Duodenal mucosa (tissue), 2 donors: ENCODE data around the gene TTLL8.
"Not testable (repeated sequence)": the region's sequence is repeated elsewhere in the genome, so short reads cannot be mapped to it uniquely, and the experiment has no call there.

Source experiments
- H3K27ac ChIP-seq: one replicate; pipeline ENCODE4 v1.7.0; 2013; ENCODE audit warnings: low read depth, low read length
- H3K27me3 ChIP-seq, 2 donors: one replicate each; pipeline ENCODE4 v1.7.0; 2013; ENCODE audit warnings: low read length in 2 of 2, control low read depth in 1 of 2; ENCODE audit not compliant: insufficient read depth in 2 of 2, control insufficient read depth in 1 of 2
- H3K36me3 ChIP-seq, 2 donors: one replicate each; pipeline ENCODE4 v1.7.0; 2013; ENCODE audit warnings: low read length in 2 of 2, control low read depth in 1 of 2; ENCODE audit not compliant: insufficient read depth in 2 of 2, control insufficient read depth in 1 of 2
- H3K4me1 ChIP-seq, 2 donors: one replicate each; pipeline ENCODE4 v1.7.0; 2013; ENCODE audit warnings: low read length in 2 of 2, control low read depth in 1 of 2; ENCODE audit not compliant: insufficient read depth in 2 of 2, control insufficient read depth in 1 of 2
- H3K4me3 ChIP-seq, 2 donors: one replicate each; pipeline ENCODE4 v1.7.0; 2013; ENCODE audit warnings: low read length in 2 of 2, low read depth in 1 of 2
- H3K9ac ChIP-seq, 2 donors: one replicate each; pipeline ENCODE4 v1.7.0; 2013; ENCODE audit warnings: low read length in 2 of 2, low read depth in 1 of 2
- H3K9me3 ChIP-seq, 2 donors: one replicate each; pipeline ENCODE4 v1.7.0; 2013; ENCODE audit warnings: low read length in 2 of 2, control low read depth in 1 of 2; ENCODE audit not compliant: control insufficient read depth in 1 of 2

Gene TTLL8

DNA sequence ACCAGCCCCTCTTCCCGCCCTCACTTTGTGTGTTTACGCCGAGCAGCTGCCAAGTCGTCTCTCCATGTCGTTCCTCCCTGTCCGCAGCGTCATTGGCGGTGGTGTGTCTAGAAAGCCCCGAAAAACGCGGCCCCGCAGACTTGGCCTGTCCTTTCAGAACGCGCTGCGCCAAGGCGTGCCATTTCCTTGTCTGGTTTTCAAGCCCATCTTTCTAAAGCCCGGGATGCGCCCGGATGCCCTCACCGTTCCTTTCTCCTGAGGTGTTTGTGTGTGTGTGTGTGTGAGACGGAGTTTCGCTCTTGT, 32.3 kb upstream of the TTLL8 start:
- no peak overlapping the region for H3K27ac ChIP-seq
- peaks cover 4 to 7% of the 10 kb centered on the region in 2 donors for H3K27me3 ChIP-seq
- H3K9me3 ChIP-seq = no peaks in the 10 kb centered on the region
- H3K36me3 ChIP-seq = no peaks in the 10 kb centered on the region
- H3K4me3 ChIP-seq = no peak overlapping the region
- H3K9ac ChIP-seq = no peak overlapping the region
- no peaks in the 10 kb centered on the region for H3K4me1 ChIP-seq

DNA sequence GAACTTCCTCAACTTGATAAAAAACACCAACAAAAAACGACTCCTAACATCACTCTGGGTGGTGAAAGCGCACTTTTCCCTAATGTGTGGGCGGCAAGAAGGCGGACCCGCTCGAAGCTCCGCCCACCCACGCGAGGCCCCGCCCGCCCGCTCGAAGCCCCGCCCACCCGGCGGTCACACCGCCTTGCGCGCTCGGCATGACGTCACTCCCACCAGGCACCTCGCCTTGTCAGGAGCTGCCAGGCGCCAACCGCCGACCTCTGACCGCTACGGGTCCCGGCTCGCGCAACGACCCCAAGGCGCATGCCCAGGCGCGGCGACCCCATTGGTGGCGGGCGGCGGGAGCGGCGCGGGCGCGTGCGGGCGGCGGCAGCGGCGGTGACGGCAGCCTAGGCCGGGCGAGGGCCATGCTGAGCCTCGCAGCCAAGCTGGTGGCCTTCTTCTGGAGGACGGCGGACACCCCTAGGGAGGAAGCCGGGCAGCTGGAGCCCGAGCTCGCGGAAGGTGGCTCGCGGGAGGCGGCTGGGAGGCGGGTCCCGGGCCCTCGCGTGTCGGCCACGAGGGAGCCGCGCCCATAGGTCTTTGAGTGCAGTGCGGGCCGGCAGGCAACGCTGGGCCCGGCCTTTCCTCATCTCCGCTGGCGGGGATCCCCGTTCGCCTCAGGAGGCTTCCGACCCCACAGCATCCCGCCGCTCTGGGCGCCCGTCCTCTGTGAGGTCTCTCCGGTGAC, 31.7 kb upstream of the TTLL8 start, which contains the start of gene MOV10L1:
TSS of gene MOV10L1 (plus strand) at position 325 of the 730 bp plus-strand sequence. CDS start at position 408, 83 bp downstream.
- no peak within 1 kb of the TSS for H3K9ac ChIP-seq
- no peaks in the 10 kb centered on the region for H3K36me3 ChIP-seq
- H3K4me1 ChIP-seq = no peaks in the 10 kb centered on the region
- no peak within 1 kb of the TSS for H3K4me3 ChIP-seq
- no peak within 1 kb of the TSS for H3K27ac ChIP-seq
- H3K27me3 ChIP-seq = peaks cover 4 to 9% of the 10 kb centered on the region in 2 donors
- H3K9me3 ChIP-seq = no peaks in the 10 kb centered on the region

DNA sequence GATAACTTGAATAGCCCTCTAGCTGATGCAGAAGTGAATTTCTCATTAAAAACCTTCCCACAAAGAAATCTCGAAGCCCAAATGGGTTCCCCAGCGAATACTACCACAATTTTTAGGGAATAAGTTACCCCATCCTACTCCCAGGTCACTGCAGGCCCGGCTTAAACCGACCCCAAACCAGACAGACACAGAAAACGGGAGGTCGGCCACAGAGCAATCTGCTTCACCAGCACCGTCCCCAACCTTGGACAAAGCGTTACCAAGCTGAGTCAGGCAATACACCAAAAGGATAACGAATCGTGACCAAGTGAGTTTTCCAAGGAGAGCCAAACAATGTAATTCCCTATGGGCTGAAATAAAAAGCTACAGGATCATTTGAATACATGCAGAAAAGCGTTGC, 31.1 kb upstream of the TTLL8 start:
- Histone ChIP-seq H3K27me3 (peaks cover 4 to 9% of the 10 kb centered on the region in 2 donors), H3K36me3 (no peaks in the 10 kb centered on the region), H3K4me3 (no peak overlapping the region), H3K9ac (no peak overlapping the region), H3K9me3 (no peaks in the 10 kb centered on the region), H3K27ac (no peak overlapping the region), H3K4me1 (no peaks in the 10 kb centered on the region)

DNA sequence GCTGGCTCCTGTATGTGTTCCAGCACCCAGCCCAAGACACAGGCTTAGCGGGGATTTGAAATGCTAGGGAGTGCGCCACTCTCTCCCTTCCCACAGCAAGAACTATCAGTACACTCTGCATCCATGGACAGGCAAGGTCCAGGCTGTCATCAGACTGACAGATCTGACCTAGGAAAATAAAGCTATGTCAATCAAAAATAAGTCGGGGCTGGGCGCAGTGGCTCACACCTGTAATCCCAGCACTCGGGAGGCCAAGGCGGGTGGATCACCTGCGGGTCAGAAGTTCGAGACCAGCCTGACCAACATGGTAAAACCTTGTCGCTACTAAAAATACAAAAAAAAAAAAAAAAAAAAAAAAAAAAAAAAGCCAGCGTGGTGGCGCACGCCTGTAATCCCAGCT, 30.0 kb upstream of the TTLL8 start:
- no peaks in the 10 kb centered on the region for H3K36me3 ChIP-seq
- no peak overlapping the region for H3K27ac ChIP-seq
- H3K4me1 ChIP-seq = peaks cover 0 to 3% of the 10 kb centered on the region in 2 donors
- peaks cover 3 to 9% of the 10 kb centered on the region in 2 donors for H3K27me3 ChIP-seq
- H3K9ac ChIP-seq = no peak overlapping the region
- no peak overlapping the region for H3K4me3 ChIP-seq
- H3K9me3 ChIP-seq = no peaks in the 10 kb centered on the region

DNA sequence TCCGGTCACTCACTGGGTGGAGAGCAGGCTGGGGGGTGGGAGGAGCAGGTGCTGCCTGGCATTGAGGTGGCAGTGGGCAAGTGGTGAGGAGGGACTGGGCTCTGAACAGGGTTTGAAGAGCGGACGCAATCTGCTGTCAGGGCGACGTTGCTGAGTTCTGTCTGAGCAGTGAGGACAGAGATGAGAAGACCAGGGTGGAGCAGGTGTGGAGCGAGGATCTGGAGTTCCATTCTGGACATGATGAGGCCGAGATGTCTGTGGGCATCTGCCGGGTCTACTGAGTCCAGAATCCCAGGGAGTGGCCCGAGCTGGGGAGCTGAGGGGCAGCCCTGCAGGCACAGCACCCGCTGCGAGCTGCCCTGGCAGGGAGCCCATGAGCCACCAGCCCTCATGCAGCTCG, 29.5 kb upstream of the TTLL8 start:
- no peak overlapping the region for H3K4me3 ChIP-seq
- H3K9ac ChIP-seq = no peak overlapping the region
- H3K4me1 ChIP-seq = peaks cover 0 to 5% of the 10 kb centered on the region in 2 donors
- no peak overlapping the region for H3K27ac ChIP-seq
- no peaks in the 10 kb centered on the region for H3K9me3 ChIP-seq
- no peaks in the 10 kb centered on the region for H3K36me3 ChIP-seq
- peaks cover 3 to 9% of the 10 kb centered on the region in 2 donors for H3K27me3 ChIP-seq

DNA sequence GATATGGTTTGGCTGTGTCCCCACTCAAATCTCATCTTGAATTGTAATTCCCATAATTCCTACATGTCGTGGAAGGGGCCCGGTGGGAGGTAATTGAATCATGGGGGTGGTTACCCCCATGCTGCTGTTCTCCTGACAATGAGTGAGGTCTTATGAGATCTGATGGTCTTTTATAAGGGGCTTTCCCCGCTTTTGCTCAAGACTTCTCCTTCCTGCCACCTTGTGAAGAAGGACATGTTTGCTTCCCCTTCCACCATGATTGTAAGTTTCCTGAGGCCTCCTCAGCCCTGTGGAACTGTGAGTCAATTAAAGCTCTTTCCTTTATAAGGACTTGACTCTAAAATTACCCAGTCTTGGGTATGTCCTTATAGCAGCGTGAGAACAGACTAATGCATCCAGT, 28.9 kb upstream of the TTLL8 start:
- not testable (repeated sequence) for H3K27ac ChIP-seq, H3K27me3 ChIP-seq, H3K9me3 ChIP-seq, H3K36me3 ChIP-seq, H3K4me3 ChIP-seq, H3K9ac ChIP-seq, H3K4me1 ChIP-seq

DNA sequence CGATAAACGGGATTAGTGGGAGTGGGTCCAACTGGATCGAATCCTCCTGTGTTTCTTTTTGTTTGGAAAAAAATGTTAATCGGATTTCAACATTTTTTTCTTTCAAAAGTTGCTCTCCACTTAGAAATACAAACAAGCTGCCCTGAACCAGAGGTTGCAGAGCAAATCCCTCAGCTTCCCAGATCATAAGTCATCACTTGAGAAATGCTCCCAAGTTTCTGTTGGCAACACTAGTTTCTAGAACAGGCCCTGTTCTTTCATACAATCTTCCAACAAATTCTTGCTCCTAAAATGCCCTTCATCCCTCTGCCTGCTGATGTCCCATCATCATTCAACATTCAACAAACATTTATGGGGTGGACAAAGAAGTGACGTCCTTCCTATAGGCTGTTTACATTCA, 28.4 kb upstream of the TTLL8 start:
- Histone ChIP-seq H3K9ac (no peak overlapping the region), H3K27me3 (peaks cover 6 to 8% of the 10 kb centered on the region in 2 donors), H3K27ac (no peak overlapping the region), H3K4me1 (peaks cover 0 to 5% of the 10 kb centered on the region in 2 donors), H3K9me3 (no peaks in the 10 kb centered on the region), H3K4me3 (no peak overlapping the region), H3K36me3 (no peaks in the 10 kb centered on the region)

DNA sequence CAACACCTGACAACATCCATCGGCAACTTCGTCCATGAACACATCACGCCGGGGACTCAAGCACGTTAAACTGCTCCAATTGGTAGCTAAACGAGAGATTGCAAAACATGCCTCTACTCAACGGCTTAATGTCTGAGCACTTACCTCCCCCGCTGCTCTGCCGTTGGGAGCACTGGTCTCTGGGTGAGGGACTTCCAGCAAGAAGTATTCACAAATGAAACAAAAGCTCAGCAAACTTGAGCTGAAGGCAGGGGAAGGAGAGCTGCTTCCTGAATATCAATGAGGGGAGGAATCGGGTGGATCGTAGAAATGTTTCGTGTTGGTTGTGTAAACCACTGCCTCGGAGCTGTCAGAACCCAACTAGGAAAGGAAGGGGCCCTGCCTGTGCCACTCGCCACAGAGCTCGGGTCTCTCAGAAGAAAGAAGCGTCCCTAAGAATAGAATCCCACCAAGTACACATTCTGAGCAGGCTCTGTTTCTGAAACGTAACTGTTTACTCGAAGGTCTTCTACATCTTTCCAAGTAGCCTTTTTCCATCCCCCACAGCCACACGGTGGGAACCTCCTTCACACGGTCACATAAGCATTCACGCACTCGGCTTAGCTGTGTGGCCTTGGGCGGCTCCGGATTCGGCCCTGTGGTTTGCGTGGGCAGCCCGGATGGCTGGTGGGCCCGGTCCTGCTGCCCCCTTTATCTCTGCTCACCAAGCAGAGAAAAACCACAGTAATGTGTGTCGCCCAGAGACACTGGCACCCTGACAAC, 27.3 kb upstream of the TTLL8 start, which contains the start of gene MLC1:
TSS of gene MLC1 (minus strand) at position 216 of the 762 bp plus-strand sequence. CDS start 524 bp downstream, outside the sequence.
- no peak within 1 kb of the TSS for H3K9ac ChIP-seq
- no peaks in the 10 kb centered on the region for H3K9me3 ChIP-seq
- peaks cover 0 to 5% of the 10 kb centered on the region in 2 donors for H3K4me1 ChIP-seq
- peaks cover 6% of the 10 kb centered on the region in 2 donors for H3K27me3 ChIP-seq
- peak within 1 kb of the TSS in 1 of 2 donors; percentile 23 for H3K4me3 ChIP-seq
- H3K27ac ChIP-seq = no peak within 1 kb of the TSS
- H3K36me3 ChIP-seq = no peaks in the 10 kb centered on the region

DNA sequence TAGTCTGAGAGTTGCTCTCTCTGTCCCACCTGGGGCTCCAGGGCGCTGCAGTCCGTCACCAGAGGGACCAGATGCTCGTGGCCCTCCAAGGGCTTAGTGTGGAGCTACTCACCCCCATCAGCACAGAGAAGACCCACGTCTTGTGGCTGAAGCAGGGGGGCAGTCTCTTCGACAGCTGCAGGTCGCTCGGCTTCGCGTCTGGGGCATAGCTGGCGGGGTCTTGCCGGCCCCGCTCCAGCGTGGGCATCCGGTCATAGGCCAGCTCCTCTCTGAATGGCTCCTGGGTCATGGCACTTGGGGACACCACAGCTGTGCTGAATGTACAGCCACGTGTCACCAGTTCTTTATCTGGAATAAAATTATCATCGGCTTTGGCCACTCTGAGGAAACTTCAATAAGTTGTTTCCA, 26.5 kb upstream of the TTLL8 start:
- H3K36me3 ChIP-seq = no peaks in the 10 kb centered on the region
- H3K9ac ChIP-seq = no peak overlapping the region
- no peak overlapping the region for H3K27ac ChIP-seq
- H3K27me3 ChIP-seq = peaks cover 6% of the 10 kb centered on the region in 2 donors
- peaks cover 0 to 5% of the 10 kb centered on the region in 2 donors for H3K4me1 ChIP-seq
- H3K9me3 ChIP-seq = no peaks in the 10 kb centered on the region
- H3K4me3 ChIP-seq = no peak overlapping the region

DNA sequence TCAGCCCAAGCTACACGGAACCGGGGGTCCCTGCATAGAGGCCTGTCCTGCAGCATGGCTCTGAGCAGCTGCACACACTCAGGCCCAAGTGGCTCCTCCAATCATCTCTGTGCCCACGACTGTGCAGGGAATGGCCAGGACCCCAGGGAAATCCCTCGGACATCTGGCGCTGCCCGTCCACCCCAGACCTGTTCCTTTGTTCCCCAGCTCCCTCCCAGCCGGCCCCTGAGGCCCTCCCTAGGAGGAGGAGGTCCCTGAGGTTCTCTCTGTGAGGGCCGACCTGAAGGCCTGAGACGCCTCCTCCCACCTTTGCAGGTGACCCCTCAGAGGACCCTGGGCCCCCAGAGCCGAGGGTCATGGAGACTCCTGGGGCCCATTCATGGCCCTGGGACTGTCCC, 26.0 kb upstream of the TTLL8 start:
- Histone ChIP-seq H3K36me3 (no peaks in the 10 kb centered on the region), H3K4me3 (no peak overlapping the region), H3K27me3 (peaks cover 6% of the 10 kb centered on the region in 2 donors), H3K9me3 (no peaks in the 10 kb centered on the region), H3K9ac (no peak overlapping the region), H3K4me1 (peaks cover 0 to 5% of the 10 kb centered on the region in 2 donors), H3K27ac (no peak overlapping the region)
